GM23338 (cell line): ENCODE data around the gene SGMS2. TPM values are rescaled to one million over a fixed set of nuclear protein-coding genes. Genes with fewer than 3 reads are reported as not detected.

Experiments
- ATAC-seq: fragments of 200-7000 bp; cut with Tn5 transposase; 3 replicates; pipeline ENCODE4 v1.9.1; 2020
- DNase-seq: peaks from one replicate; pipeline ENCODE4 v3.0.0-alpha.2; 2015; ENCODE audit warnings: low spot score
- H2AFZ ChIP-seq: fragments of 200-600 bp; sonication (generic); 2 replicates; pipeline ENCODE4 v1.8.0; 2016; ENCODE audit warnings: antibody characterized with exemption, mild to moderate bottlenecking, moderate library complexity
- H3F3A ChIP-seq: fragments of 200-600 bp; sonication (generic); replicated peaks from 2 replicates; pipeline ENCODE4 v1.8.0; 2017; ENCODE audit warnings: antibody characterized with exemption, mixed run types, low read depth
- H3K27ac ChIP-seq: fragments of 200-600 bp; sonication (generic); 2 replicates; pipeline ENCODE4 v1.6.1; 2016; ENCODE audit warnings: low read depth
- H3K27me3 ChIP-seq: fragments of 200-600 bp; sonication (generic); 2 replicates; pipeline ENCODE4 v1.8.0; 2016; ENCODE audit warnings: mild to moderate bottlenecking, mixed run types, moderate library complexity; ENCODE audit not compliant: insufficient read depth
- H3K36me3 ChIP-seq: fragments of 200-600 bp; sonication (generic); 2 replicates; pipeline ENCODE4 v1.8.0; 2016; ENCODE audit warnings: mild to moderate bottlenecking; ENCODE audit not compliant: insufficient read depth
- H3K4me1 ChIP-seq: fragments of 200-600 bp; sonication (generic); 2 replicates; pipeline ENCODE4 v1.8.0; 2016; ENCODE audit warnings: mild to moderate bottlenecking, moderate library complexity; ENCODE audit not compliant: insufficient read depth
- H3K4me2 ChIP-seq: fragments of 200-600 bp; sonication (generic); 2 replicates; pipeline ENCODE4 v1.7.1; 2017; ENCODE audit warnings: mixed run types
- H3K4me3 ChIP-seq: fragments of 200-600 bp; sonication (generic); 2 replicates; pipeline ENCODE4 v1.6.1; 2016; ENCODE audit warnings: mixed run types
- H3K79me2 ChIP-seq: fragments of 200-600 bp; sonication (generic); replicated peaks from 2 replicates; pipeline ENCODE4 v1.8.0; 2017; ENCODE audit warnings: mild to moderate bottlenecking; ENCODE audit not compliant: insufficient read depth
- H3K9me2 ChIP-seq: fragments of 200-600 bp; sonication (generic); 2 replicates; pipeline ENCODE4 v1.8.0; 2017; ENCODE audit not compliant: insufficient read depth
- H4K20me1 ChIP-seq: fragments of 200-600 bp; sonication (generic); replicated peaks from 2 replicates; pipeline ENCODE4 v1.8.0; 2017; ENCODE audit warnings: mild to moderate bottlenecking; ENCODE audit not compliant: insufficient read depth
- H3K27ac Mint-ChIP-seq: 2 replicates; pipeline ENCODE4 v1.8.0; 2020; ENCODE audit warnings: inconsistent platforms, mild to moderate bottlenecking, moderate library complexity, mixed read lengths
- H3K27me3 Mint-ChIP-seq: 3 replicates; pipeline ENCODE4 v1.8.0; 2022; ENCODE audit warnings: low read depth, mild to moderate bottlenecking, moderate library complexity, mixed read lengths, inconsistent platforms; ENCODE audit not compliant: insufficient read depth, poor library complexity
- H3K36me3 Mint-ChIP-seq: 3 replicates; pipeline ENCODE4 v1.8.0; 2021; ENCODE audit warnings: low read depth, mild to moderate bottlenecking, inconsistent platforms, moderate library complexity, mixed read lengths
- H3K4me1 Mint-ChIP-seq: 3 replicates; pipeline ENCODE4 v1.8.0; 2020; ENCODE audit warnings: mild to moderate bottlenecking, inconsistent platforms, mixed read lengths
- H3K4me3 Mint-ChIP-seq: 3 replicates; pipeline ENCODE4 v1.8.0; 2021; ENCODE audit warnings: moderate library complexity, mild to moderate bottlenecking, inconsistent platforms, mixed read lengths
- H3K9me3 Mint-ChIP-seq: 3 replicates; pipeline ENCODE4 v1.8.0; 2020; ENCODE audit warnings: moderate library complexity, mild to moderate bottlenecking, inconsistent platforms, mixed read lengths
- CREB1 ChIP-seq: fragments of 250-450 bp; sonication (Bioruptor Pico); IDR thresholded peaks from 2 replicates; pipeline ENCODE4 v1.5.0; 2020; ENCODE audit warnings: low read depth, mild to moderate bottlenecking, moderate library complexity
- CTCF ChIP-seq, 2 experiments: fragments of 200-600 bp in 1 of 2; sonication (generic) in 1 of 2; conservative IDR thresholded peaks; 2 replicates each; pipeline versions ENCODE4 v1.5.1 to v1.6.1; 2016 to 2017; ENCODE audit warnings: antibody characterized with exemption in 2 of 2, low read depth in 2 of 2, mild to moderate bottlenecking in 2 of 2, moderate library complexity in 1 of 2
- EZH2 ChIP-seq: fragments of 200-600 bp; sonication (generic); IDR thresholded peaks from one replicate; pipeline ENCODE4 v1.8.0; 2017; ENCODE audit warnings: antibody characterized with exemption, mild to moderate bottlenecking, low read depth; ENCODE audit not compliant: unreplicated experiment
- EZH2phosphoT487 ChIP-seq: fragments of 200-600 bp; sonication (generic); IDR thresholded peaks from one replicate; pipeline ENCODE4 v1.8.1; 2018; ENCODE audit warnings: antibody characterized with exemption; ENCODE audit not compliant: unreplicated experiment
- JUNB ChIP-seq: IDR thresholded peaks from one replicate; pipeline ENCODE4 v1.6.1; 2016; ENCODE audit warnings: antibody characterized with exemption; ENCODE audit not compliant: unreplicated experiment
- NANOG ChIP-seq: IDR thresholded peaks from 2 replicates; pipeline ENCODE4 v1.6.1; 2016; ENCODE audit warnings: antibody characterized with exemption, borderline replicate concordance
- POLR2AphosphoS5 ChIP-seq: IDR thresholded peaks from 2 replicates; pipeline ENCODE4 v1.6.1; 2016; ENCODE audit warnings: antibody characterized with exemption, low read depth
- REST ChIP-seq: IDR thresholded peaks from one replicate; pipeline ENCODE4 v1.6.1; 2018; ENCODE audit warnings: antibody characterized with exemption; ENCODE audit not compliant: unreplicated experiment
- STAT1 ChIP-seq: IDR thresholded peaks from one replicate; pipeline ENCODE4 v1.6.1; 2016; ENCODE audit warnings: antibody characterized with exemption; ENCODE audit not compliant: unreplicated experiment
- ZNF114 ChIP-seq: fragments of 250-450 bp; sonication (Bioruptor Pico); IDR thresholded peaks from 2 replicates; pipeline ENCODE4 v1.5.0; 2020; ENCODE audit warnings: mild to moderate bottlenecking, moderate library complexity
- ZNF331 ChIP-seq: fragments of 250-450 bp; sonication (Bioruptor Pico); IDR thresholded peaks from 2 replicates; pipeline ENCODE4 v1.5.0; 2020; ENCODE audit warnings: low read depth, mild to moderate bottlenecking, moderate library complexity
- ZNF462 ChIP-seq: fragments of 250-450 bp; sonication (Bioruptor Pico); IDR thresholded peaks from 2 replicates; pipeline ENCODE4 v1.5.0; 2020; ENCODE audit warnings: mild to moderate bottlenecking, moderate library complexity
- polyA plus RNA-seq: library from polyadenylated mRNA; unstranded; fragments of >200 nt; fragmentation: Nextera tagmentation; extraction: Ambion mirVana; gene quantifications from 2 replicates; pipeline ENCODE4 v1.2.1, GENCODE V29; 2016
- total RNA-seq: library from RNA; depleted of rRNA; stranded (reverse); fragments of >200 nt; shearing (Covaris generic); gene quantifications from 2 replicates; pipeline ENCODE4 v1.2.3, GENCODE V29; 2014
- TF ChIP-seq, protein P1 (sequence below): IDR thresholded peaks from 2 replicates; pipeline ENCODE4 v1.6.1; 2016; ENCODE audit warnings: antibody characterized with exemption

Gene SGMS2
- total and polyA plus RNA-seq, 2 experiments from 2014 or later, result 0.35 to 1.1 TPM

DNA sequence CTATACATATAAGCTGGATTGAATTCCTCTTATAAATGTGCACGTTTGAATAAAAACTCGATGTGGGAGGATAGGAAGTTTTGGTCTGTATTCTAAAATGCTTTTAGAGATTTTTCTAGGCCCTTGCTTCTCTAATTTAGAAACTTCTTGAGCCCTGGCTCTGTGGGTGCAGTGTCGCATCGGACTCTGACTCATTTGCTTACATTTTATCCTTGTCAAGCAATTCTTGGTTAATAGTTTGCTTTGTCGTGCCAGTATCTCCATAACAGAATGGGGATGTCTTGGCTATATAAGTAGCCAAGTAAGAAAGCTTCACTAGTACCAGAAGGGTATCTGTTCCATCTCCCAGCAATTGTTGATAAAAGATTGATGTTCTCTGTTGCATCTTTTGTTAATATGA is 10.7 kb downstream of the SGMS2 start:
- H3K27ac Mint-ChIP-seq, result no peak overlapping the region
- no peaks in the 10 kb centered on the region for H3K36me3 ChIP-seq
- peaks cover 4% of the 10 kb centered on the region for H3K4me1 ChIP-seq
- peaks cover 3% of the 10 kb centered on the region; the same call in 1 of the 2 replicates for H3K27me3 ChIP-seq
- H3K4me1 Mint-ChIP-seq, result peaks cover 2% of the 10 kb centered on the region; the same call in 1 of the 3 replicates
- peaks cover 3% of the 10 kb centered on the region; the same call in 2 of the 3 replicates for H3K36me3 Mint-ChIP-seq
- H3K9me2 ChIP-seq, result no peaks in the 10 kb centered on the region
- no peaks in the 10 kb centered on the region for H3F3A ChIP-seq
- H3K9me3 Mint-ChIP-seq, result peaks cover 3% of the 10 kb centered on the region; the same call in 2 of the 3 replicates
- no peaks in the 10 kb centered on the region for H3K27me3 Mint-ChIP-seq
- H3K4me3 ChIP-seq, result no peak overlapping the region
- H4K20me1 ChIP-seq, result no peaks in the 10 kb centered on the region
- no peak overlapping the region for H3K4me2 ChIP-seq
- H2AFZ ChIP-seq, result no peak overlapping the region
- no peaks in the 10 kb centered on the region for H3K79me2 ChIP-seq
- ATAC-seq (no peak), DNase-seq (no peak)
- no peak for TF ChIP-seq ZNF331 (CRISPR knock-in tag)
- TF ChIP-seq REST, result no peak
- TF ChIP-seq NANOG, result no peak
- TF ChIP-seq, protein P1, sequence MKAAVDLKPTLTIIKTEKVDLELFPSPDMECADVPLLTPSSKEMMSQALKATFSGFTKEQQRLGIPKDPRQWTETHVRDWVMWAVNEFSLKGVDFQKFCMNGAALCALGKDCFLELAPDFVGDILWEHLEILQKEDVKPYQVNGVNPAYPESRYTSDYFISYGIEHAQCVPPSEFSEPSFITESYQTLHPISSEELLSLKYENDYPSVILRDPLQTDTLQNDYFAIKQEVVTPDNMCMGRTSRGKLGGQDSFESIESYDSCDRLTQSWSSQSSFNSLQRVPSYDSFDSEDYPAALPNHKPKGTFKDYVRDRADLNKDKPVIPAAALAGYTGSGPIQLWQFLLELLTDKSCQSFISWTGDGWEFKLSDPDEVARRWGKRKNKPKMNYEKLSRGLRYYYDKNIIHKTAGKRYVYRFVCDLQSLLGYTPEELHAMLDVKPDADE, result no peak
- TF ChIP-seq STAT1, result no peak
- TF ChIP-seq ZNF462 (CRISPR knock-in tag), result no peak
- TF ChIP-seq EZH2, result no peak
- TF ChIP-seq CTCF (conservative IDR thresholded peaks at IDR 0.05; ENCODE audit: low read depth in 2 of 2), result no peak
- TF ChIP-seq ZNF114 (CRISPR knock-in tag), result no peak
- TF ChIP-seq JUNB, result no peak
- no peak for TF ChIP-seq EZH2phosphoT487
- TF ChIP-seq POLR2AphosphoS5, result no peak
- no peak for TF ChIP-seq CREB1 (CRISPR knock-in tag)
- no peak overlapping the region for H3K27ac ChIP-seq
- no peak overlapping the region for H3K4me3 Mint-ChIP-seq
